ENCODE measurements around the gene DAGLA. TPM values are rescaled to one million over a fixed set of nuclear protein-coding genes. Genes with fewer than 3 reads are reported as not detected.

The DAGLA gene
- total RNA-seq, 4 donors from 2014 or later, result 1.5 to 4.9 (median 3.8) TPM

GRCh38 chr11:61737131-61737530 is 56.9 kb downstream of the DAGLA start:
- H3K4me3 ChIP-seq, result no peak overlapping the region
- H3K27ac ChIP-seq (replicated peaks in 1 of 4), result no peak overlapping the region
- H3K27me3 ChIP-seq, result no peaks in the 10 kb centered on the region
- WGBS, result 91% methylated on average over 9 of the region's 12 CpGs
- no peaks in the 10 kb centered on the region for H3K9me3 ChIP-seq
- peaks cover 19 to 76% (median 58%) of the 10 kb centered on the region in 4 donors for H3K36me3 ChIP-seq
- no peak for DNase-seq (ENCODE audit: extremely low spot score)
- H3K4me1 ChIP-seq, result peaks cover 0 to 17% (median 15%) of the 10 kb centered on the region in 4 donors
- intact Hi-C loops (cut with DNase I), result loop anchor here (10.0 kb wide), 1 partner anchor 152 kb away; the partner anchor contains the start of gene SYT7
- TF ChIP-seq POLR2AphosphoS5 (IDR thresholded peaks at IDR 0.05) (no peak), POLR2A (IDR thresholded peaks at IDR 0.05; ENCODE audit: low read depth) (no peak), EP300 (IDR thresholded peaks at IDR 0.05) (no peak), CTCF (IDR thresholded peaks at IDR 0.05) (no peak)

GRCh38 chr11:61737636-61738386 is 57.6 kb downstream of the DAGLA start:
- Histone ChIP-seq H3K27me3 (no peaks in the 10 kb centered on the region), H3K27ac (replicated peaks in 1 of 4) (no peak overlapping the region), H3K4me1 (peaks cover 0 to 10% (median 8%) of the 10 kb centered on the region in 4 donors), H3K36me3 (peaks cover 19 to 82% (median 62%) of the 10 kb centered on the region in 4 donors), H3K4me3 (no peak overlapping the region), H3K9me3 (no peaks in the 10 kb centered on the region)
- DNase-seq (ENCODE audit: extremely low spot score), result no peak
- intact Hi-C loops (cut with DNase I), result loop anchor here (10.0 kb wide), 1 partner anchor 153 kb away; the partner anchor contains the start of gene SYT7
- no peak for TF ChIP-seq CTCF (IDR thresholded peaks at IDR 0.05)
- TF ChIP-seq POLR2AphosphoS5 (IDR thresholded peaks at IDR 0.05), result no peak
- no peak for TF ChIP-seq EP300 (IDR thresholded peaks at IDR 0.05)
- no peak for TF ChIP-seq POLR2A (IDR thresholded peaks at IDR 0.05; ENCODE audit: low read depth)
- WGBS, result 87% methylated on average over 17 of the region's 23 CpGs

GRCh38 chr11:61738776-61739175 is 58.6 kb downstream of the DAGLA start:
- Histone ChIP-seq H3K27ac (replicated peaks in 1 of 4) (no peak overlapping the region), H3K4me1 (peaks cover 0 to under 1% (median 0%) of the 10 kb centered on the region in 4 donors), H3K4me3 (no peak overlapping the region), H3K9me3 (no peaks in the 10 kb centered on the region), H3K27me3 (no peaks in the 10 kb centered on the region), H3K36me3 (peaks cover 22 to 89% (median 67%) of the 10 kb centered on the region in 4 donors)
- TF ChIP-seq CTCF (IDR thresholded peaks at IDR 0.05) (no peak), POLR2A (IDR thresholded peaks at IDR 0.05; ENCODE audit: low read depth) (no peak), POLR2AphosphoS5 (IDR thresholded peaks at IDR 0.05) (no peak), EP300 (IDR thresholded peaks at IDR 0.05) (no peak)
- intact Hi-C loops (cut with DNase I), result loop anchor here (10.0 kb wide), 1 partner anchor 154 kb away; the partner anchor contains the start of gene SYT7
- 87% methylated on average over 7 of the region's 7 CpGs for WGBS
- no peak for DNase-seq (ENCODE audit: extremely low spot score)

GRCh38 chr11:61739413-61739812 is 59.2 kb downstream of the DAGLA start:
- H3K9me3 ChIP-seq, result no peaks in the 10 kb centered on the region
- intact Hi-C loops (cut with DNase I), result loop anchor here (10.0 kb wide), 1 partner anchor 155 kb away; the partner anchor contains the start of gene SYT7
- H3K4me1 ChIP-seq, result no peaks in the 10 kb centered on the region
- 100% methylated on average over 6 of the region's 15 CpGs for WGBS
- H3K27ac ChIP-seq (replicated peaks in 1 of 4), result no peak overlapping the region
- H3K36me3 ChIP-seq, result peaks cover 24 to 96% (median 73%) of the 10 kb centered on the region in 4 donors
- H3K4me3 ChIP-seq, result no peak overlapping the region
- no peak for TF ChIP-seq EP300 (IDR thresholded peaks at IDR 0.05)
- no peak for TF ChIP-seq POLR2A (IDR thresholded peaks at IDR 0.05; ENCODE audit: low read depth)
- TF ChIP-seq CTCF (IDR thresholded peaks at IDR 0.05), result no peak
- no peak for TF ChIP-seq POLR2AphosphoS5 (IDR thresholded peaks at IDR 0.05)
- DNase-seq (ENCODE audit: extremely low spot score), result no peak
- H3K27me3 ChIP-seq, result no peaks in the 10 kb centered on the region
